ENCODE measurements around the gene STK17B.

GRCh38 chr2:196153480-196153879 lies 17.9 kb downstream of the STK17B start:
- TF ChIP-seq CTCF (IDR thresholded peaks at IDR 0.05) (no peak), POLR2A (IDR thresholded peaks at IDR 0.05) (no peak)
